HEK293 (cell line): Measurements from ENCODE around the gene DCTN2.

Experiments used
- CTCF ChIA-PET: fragments of 350-600 bp; formaldehyde crosslinking; extraction: SDS; loops from one replicate; lab custom pipeline; 2021; ENCODE audit warnings: antibody characterized with exemption; lab: Yijun Ruan, JAX
- POLR2A ChIA-PET: fragments of 300-600 bp; formaldehyde crosslinking; extraction: SDS; loops from one replicate; lab custom pipeline; 2020; ENCODE audit warnings: antibody characterized with exemption, inconsistent platforms; lab: Yijun Ruan, JAX
- H3K27ac ChIP-seq: fragments of 200-500 bp; sonication (Bioruptor generic); 2 replicates; pipeline ENCODE4 v1.5.1; 2014; ENCODE audit warnings: low read depth, low read length, control low read depth, inconsistent platforms; ENCODE audit errors: extremely low read depth
- H3K36me3 ChIP-seq, 2 experiments: fragments of 200-500 bp in 1 of 2; sonication (Bioruptor generic) in 1 of 2; 1 replicate in 1 of 2; 2 replicates in 1 of 2; pipeline ENCODE4 v1.5.1; 2014 to 2017; ENCODE audit warnings: inconsistent platforms in 2 of 2, low read length in 2 of 2; ENCODE audit not compliant: control insufficient read depth in 2 of 2, insufficient read depth in 1 of 2
- H3K4me1 ChIP-seq: fragments of 200-500 bp; sonication (Bioruptor generic); 2 replicates; pipeline ENCODE4 v1.5.1; 2014; ENCODE audit warnings: mild to moderate bottlenecking, low read length, inconsistent platforms; ENCODE audit not compliant: control insufficient read depth, insufficient read depth
- H3K4me3 ChIP-seq: 2 replicates; pipeline ENCODE4 v1.5.1; 2011; ENCODE audit warnings: low read depth, mild to moderate bottlenecking, control low read depth, low read length, moderate library complexity
- H3K9me3 ChIP-seq: fragments of 200-500 bp; sonication (Bioruptor generic); 2 replicates; pipeline ENCODE4 v1.5.1; 2014; ENCODE audit warnings: low read depth, low read length, inconsistent platforms; ENCODE audit not compliant: control insufficient read depth, insufficient read depth
- EGR2 ChIP-seq: fragments of 450-650 bp; formaldehyde crosslinking; IDR thresholded peaks from 2 replicates; pipeline ENCODE4 v1.5.1; 2016; ENCODE audit warnings: low read depth, missing biosample characterization, missing genetic modification characterization
- GFI1B ChIP-seq: fragments of 450-650 bp; formaldehyde crosslinking; IDR thresholded peaks from 2 replicates; pipeline ENCODE4 v1.5.1; 2016; ENCODE audit warnings: missing biosample characterization, missing genetic modification characterization
- GLIS1 ChIP-seq: fragments of 450-650 bp; formaldehyde crosslinking; IDR thresholded peaks from 2 replicates; pipeline ENCODE4 v1.5.1; 2016; ENCODE audit warnings: missing biosample characterization, missing genetic modification characterization
- MYNN ChIP-seq: fragments of 450-650 bp; formaldehyde crosslinking; IDR thresholded peaks from 2 replicates; pipeline ENCODE4 v1.5.1; 2016; ENCODE audit warnings: missing biosample characterization, missing genetic modification characterization, borderline replicate concordance
- PBX3 ChIP-seq: sonication (generic); formaldehyde crosslinking; IDR thresholded peaks from 2 replicates; pipeline ENCODE4 v1.8.1; 2022; ENCODE audit warnings: mild to moderate bottlenecking, moderate library complexity, missing genetic modification reagents
- REPIN1 ChIP-seq: fragments of 450-650 bp; formaldehyde crosslinking; IDR thresholded peaks from 2 replicates; pipeline ENCODE4 v1.5.1; 2017; ENCODE audit warnings: missing biosample characterization, missing genetic modification characterization, low read depth
- SCRT2 ChIP-seq: fragments of 450-650 bp; formaldehyde crosslinking; IDR thresholded peaks from 2 replicates; pipeline ENCODE4 v1.5.1; 2016; ENCODE audit warnings: missing biosample characterization, missing genetic modification characterization
- SP2 ChIP-seq: fragments of 450-650 bp; formaldehyde crosslinking; IDR thresholded peaks from 2 replicates; pipeline ENCODE4 v1.5.1; 2016; ENCODE audit warnings: missing biosample characterization, missing genetic modification characterization
- ZBTB48 ChIP-seq: fragments of 450-650 bp; formaldehyde crosslinking; IDR thresholded peaks from 2 replicates; pipeline ENCODE4 v1.5.1; 2016; ENCODE audit warnings: missing biosample characterization, missing genetic modification characterization
- ZFHX2 ChIP-seq: fragments of 450-650 bp; formaldehyde crosslinking; conservative IDR thresholded peaks from 2 replicates; pipeline ENCODE4 v1.5.1; 2016; ENCODE audit warnings: missing biosample characterization, missing genetic modification characterization
- ZNF138 ChIP-seq: fragments of 450-650 bp; formaldehyde crosslinking; IDR thresholded peaks from 2 replicates; pipeline ENCODE4 v1.5.1; 2016; ENCODE audit warnings: missing biosample characterization, missing genetic modification characterization, borderline replicate concordance
- ZNF571 ChIP-seq: fragments of 450-650 bp; formaldehyde crosslinking; IDR thresholded peaks from 2 replicates; pipeline ENCODE4 v1.5.0; 2017; ENCODE audit warnings: missing biosample characterization, missing genetic modification characterization
- ZNF768 ChIP-seq: fragments of 450-650 bp; formaldehyde crosslinking; IDR thresholded peaks from 2 replicates; pipeline ENCODE4 v1.5.1; 2018; ENCODE audit warnings: missing biosample characterization, mild to moderate bottlenecking, missing genetic modification characterization
- ZNF843 ChIP-seq: fragments of 450-650 bp; formaldehyde crosslinking; IDR thresholded peaks from 2 replicates; pipeline ENCODE4 v1.5.1; 2016; ENCODE audit warnings: missing biosample characterization, missing genetic modification characterization
- ZSCAN23 ChIP-seq: fragments of 450-650 bp; formaldehyde crosslinking; IDR thresholded peaks from 2 replicates; pipeline ENCODE4 v1.5.1; 2016; ENCODE audit warnings: missing biosample characterization, missing genetic modification characterization
- TF ChIP-seq, protein P1 (sequence below): fragments of 450-650 bp; formaldehyde crosslinking; IDR thresholded peaks from 2 replicates; pipeline ENCODE4 v1.5.1; 2016; ENCODE audit warnings: missing biosample characterization, missing genetic modification characterization
- TF ChIP-seq, protein P2 (sequence below): fragments of 450-650 bp; formaldehyde crosslinking; IDR thresholded peaks from 2 replicates; pipeline ENCODE4 v1.5.1; 2016; ENCODE audit warnings: missing biosample characterization, missing genetic modification characterization
- TF ChIP-seq, protein P3 (sequence below): fragments of 450-650 bp; formaldehyde crosslinking; IDR thresholded peaks from 2 replicates; pipeline ENCODE4 v1.5.1; 2016; ENCODE audit warnings: missing biosample characterization, missing genetic modification characterization
- TF ChIP-seq, protein P4 (sequence below): fragments of 450-650 bp; formaldehyde crosslinking; conservative IDR thresholded peaks from 2 replicates; pipeline ENCODE4 v1.5.1; 2016; ENCODE audit warnings: low read depth, missing biosample characterization, missing genetic modification characterization
- TF ChIP-seq, protein P5 (sequence below): fragments of 450-650 bp; formaldehyde crosslinking; IDR thresholded peaks from 2 replicates; pipeline ENCODE4 v1.5.1; 2016; ENCODE audit warnings: missing biosample characterization, missing genetic modification characterization

Gene DCTN2

GRCh38 chr12:57512665-57513064, 34.3 kb downstream of the DCTN2 start:
- ChIA-PET CTCF (no interaction called here), POLR2A (interaction anchor here (1.9 kb wide), 1 partner anchor 7 kb away, joined by 8 read pairs; the partner anchor contains the start of gene DDIT3)
- no peaks in the 10 kb centered on the region for H3K4me1 ChIP-seq
- H3K36me3 ChIP-seq = peaks cover 55 to 85% of the 10 kb centered on the region in 2 experiments
- no peak overlapping the region for H3K4me3 ChIP-seq
- TF ChIP-seq ZNF768 (tag by site-specific recombination) (no peak), MYNN (tag by site-specific recombination) (no peak), SCRT2 (tag by site-specific recombination) (peak; percentile 87), GFI1B (tag by site-specific recombination) (no peak), SP2 (no peak)
- TF ChIP-seq, protein P1, sequence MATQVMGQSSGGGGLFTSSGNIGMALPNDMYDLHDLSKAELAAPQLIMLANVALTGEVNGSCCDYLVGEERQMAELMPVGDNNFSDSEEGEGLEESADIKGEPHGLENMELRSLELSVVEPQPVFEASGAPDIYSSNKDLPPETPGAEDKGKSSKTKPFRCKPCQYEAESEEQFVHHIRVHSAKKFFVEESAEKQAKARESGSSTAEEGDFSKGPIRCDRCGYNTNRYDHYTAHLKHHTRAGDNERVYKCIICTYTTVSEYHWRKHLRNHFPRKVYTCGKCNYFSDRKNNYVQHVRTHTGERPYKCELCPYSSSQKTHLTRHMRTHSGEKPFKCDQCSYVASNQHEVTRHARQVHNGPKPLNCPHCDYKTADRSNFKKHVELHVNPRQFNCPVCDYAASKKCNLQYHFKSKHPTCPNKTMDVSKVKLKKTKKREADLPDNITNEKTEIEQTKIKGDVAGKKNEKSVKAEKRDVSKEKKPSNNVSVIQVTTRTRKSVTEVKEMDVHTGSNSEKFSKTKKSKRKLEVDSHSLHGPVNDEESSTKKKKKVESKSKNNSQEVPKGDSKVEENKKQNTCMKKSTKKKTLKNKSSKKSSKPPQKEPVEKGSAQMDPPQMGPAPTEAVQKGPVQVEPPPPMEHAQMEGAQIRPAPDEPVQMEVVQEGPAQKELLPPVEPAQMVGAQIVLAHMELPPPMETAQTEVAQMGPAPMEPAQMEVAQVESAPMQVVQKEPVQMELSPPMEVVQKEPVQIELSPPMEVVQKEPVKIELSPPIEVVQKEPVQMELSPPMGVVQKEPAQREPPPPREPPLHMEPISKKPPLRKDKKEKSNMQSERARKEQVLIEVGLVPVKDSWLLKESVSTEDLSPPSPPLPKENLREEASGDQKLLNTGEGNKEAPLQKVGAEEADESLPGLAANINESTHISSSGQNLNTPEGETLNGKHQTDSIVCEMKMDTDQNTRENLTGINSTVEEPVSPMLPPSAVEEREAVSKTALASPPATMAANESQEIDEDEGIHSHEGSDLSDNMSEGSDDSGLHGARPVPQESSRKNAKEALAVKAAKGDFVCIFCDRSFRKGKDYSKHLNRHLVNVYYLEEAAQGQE (tag by site-specific recombination) = peak; percentile 69
- H3K9me3 ChIP-seq = no peaks in the 10 kb centered on the region
- H3K27ac ChIP-seq = no peak overlapping the region

GRCh38 chr12:57511588-57512325, 35.2 kb downstream of the DCTN2 start:
- Histone ChIP-seq H3K36me3 (peaks cover 55 to 76% of the 10 kb centered on the region in 2 experiments), H3K4me1 (no peaks in the 10 kb centered on the region), H3K4me3 (no peak overlapping the region), H3K9me3 (no peaks in the 10 kb centered on the region), H3K27ac (no peak overlapping the region)
- CTCF ChIA-PET = no interaction called here
- POLR2A ChIA-PET = interaction anchor here (0.7 to 1.9 kb wide), 3 partner anchors 8 to 109 kb away, joined by 3 to 8 read pairs (median 3); partner anchors contain the start of gene DDIT3
- TF ChIP-seq ZFHX2 = peak; percentile 72
- TF ChIP-seq PBX3 (CRISPR knock-in tag) = no peak
- TF ChIP-seq, protein P2, sequence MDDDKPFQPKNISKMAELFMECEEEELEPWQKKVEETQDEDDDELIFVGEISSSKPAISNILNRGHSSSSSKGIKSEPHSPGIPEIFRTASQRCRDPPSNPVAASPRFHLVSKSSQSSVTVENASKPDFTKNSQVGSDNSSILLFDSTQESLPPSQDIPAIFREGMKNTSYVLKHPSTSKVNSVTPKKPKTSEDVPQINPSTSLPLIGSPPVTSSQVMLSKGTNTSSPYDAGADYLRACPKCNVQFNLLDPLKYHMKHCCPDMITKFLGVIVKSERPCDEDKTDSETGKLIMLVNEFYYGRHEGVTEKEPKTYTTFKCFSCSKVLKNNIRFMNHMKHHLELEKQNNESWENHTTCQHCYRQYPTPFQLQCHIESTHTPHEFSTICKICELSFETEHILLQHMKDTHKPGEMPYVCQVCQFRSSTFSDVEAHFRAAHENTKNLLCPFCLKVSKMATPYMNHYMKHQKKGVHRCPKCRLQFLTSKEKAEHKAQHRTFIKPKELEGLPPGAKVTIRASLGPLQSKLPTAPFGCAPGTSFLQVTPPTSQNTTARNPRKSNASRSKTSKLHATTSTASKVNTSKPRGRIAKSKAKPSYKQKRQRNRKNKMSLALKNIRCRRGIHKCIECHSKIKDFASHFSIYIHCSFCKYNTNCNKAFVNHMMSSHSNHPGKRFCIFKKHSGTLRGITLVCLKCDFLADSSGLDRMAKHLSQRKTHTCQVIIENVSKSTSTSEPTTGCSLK = no peak
- no peak for TF ChIP-seq GLIS1
- TF ChIP-seq, protein P3, sequence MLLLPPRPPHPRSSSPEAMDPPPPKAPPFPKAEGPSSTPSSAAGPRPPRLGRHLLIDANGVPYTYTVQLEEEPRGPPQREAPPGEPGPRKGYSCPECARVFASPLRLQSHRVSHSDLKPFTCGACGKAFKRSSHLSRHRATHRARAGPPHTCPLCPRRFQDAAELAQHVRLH (tag by site-specific recombination) = no peak
- no peak for TF ChIP-seq ZBTB48 (tag by site-specific recombination)
- no peak for TF ChIP-seq ZNF843
- no peak for TF ChIP-seq ZNF138 (tag by site-specific recombination)
- no peak for TF ChIP-seq REPIN1 (tag by site-specific recombination)
- peak; percentile 59 for TF ChIP-seq EGR2 (tag by site-specific recombination)
- TF ChIP-seq, protein P4, sequence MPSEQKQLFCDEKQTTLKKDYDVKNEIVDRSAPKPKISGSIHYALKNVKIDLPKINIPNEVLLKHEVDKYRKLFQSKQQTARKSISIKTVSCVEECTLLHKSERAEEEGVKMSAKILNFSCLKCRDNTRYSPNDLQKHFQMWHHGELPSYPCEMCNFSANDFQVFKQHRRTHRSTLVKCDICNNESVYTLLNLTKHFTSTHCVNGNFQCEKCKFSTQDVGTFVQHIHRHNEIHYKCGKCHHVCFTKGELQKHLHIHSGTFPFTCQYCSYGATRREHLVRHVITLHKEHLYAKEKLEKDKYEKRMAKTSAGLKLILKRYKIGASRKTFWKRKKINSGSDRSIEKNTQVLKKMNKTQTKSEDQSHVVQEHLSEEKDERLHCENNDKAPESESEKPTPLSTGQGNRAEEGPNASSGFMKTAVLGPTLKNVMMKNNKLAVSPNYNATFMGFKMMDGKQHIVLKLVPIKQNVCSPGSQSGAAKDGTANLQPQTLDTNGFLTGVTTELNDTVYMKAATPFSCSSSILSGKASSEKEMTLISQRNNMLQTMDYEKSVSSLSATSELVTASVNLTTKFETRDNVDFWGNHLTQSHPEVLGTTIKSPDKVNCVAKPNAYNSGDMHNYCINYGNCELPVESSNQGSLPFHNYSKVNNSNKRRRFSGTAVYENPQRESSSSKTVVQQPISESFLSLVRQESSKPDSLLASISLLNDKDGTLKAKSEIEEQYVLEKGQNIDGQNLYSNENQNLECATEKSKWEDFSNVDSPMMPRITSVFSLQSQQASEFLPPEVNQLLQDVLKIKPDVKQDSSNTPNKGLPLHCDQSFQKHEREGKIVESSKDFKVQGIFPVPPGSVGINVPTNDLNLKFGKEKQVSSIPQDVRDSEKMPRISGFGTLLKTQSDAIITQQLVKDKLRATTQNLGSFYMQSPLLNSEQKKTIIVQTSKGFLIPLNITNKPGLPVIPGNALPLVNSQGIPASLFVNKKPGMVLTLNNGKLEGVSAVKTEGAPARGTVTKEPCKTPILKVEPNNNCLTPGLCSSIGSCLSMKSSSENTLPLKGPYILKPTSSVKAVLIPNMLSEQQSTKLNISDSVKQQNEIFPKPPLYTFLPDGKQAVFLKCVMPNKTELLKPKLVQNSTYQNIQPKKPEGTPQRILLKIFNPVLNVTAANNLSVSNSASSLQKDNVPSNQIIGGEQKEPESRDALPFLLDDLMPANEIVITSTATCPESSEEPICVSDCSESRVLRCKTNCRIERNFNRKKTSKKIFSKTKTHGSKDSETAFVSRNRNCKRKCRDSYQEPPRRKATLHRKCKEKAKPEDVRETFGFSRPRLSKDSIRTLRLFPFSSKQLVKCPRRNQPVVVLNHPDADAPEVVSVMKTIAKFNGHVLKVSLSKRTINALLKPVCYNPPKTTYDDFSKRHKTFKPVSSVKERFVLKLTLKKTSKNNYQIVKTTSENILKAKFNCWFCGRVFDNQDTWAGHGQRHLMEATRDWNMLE (tag by site-specific recombination) = no peak
- no peak for TF ChIP-seq ZNF571 (tag by site-specific recombination)
- TF ChIP-seq ZSCAN23 (tag by site-specific recombination) = no peak
- TF ChIP-seq, protein P5, sequence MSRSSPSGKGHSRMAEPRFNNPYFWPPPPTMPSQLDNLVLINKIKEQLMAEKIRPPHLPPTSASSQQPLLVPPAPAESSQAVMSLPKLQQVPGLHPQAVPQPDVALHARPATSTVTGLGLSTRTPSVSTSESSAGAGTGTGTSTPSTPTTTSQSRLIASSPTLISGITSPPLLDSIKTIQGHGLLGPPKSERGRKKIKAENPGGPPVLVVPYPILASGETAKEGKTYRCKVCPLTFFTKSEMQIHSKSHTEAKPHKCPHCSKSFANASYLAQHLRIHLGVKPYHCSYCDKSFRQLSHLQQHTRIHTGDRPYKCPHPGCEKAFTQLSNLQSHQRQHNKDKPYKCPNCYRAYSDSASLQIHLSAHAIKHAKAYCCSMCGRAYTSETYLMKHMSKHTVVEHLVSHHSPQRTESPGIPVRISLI (tag by site-specific recombination) = no peak
